Right ventricle myocardium inferior (tissue), 1 donor: ENCODE results near the gene SCYL2. TPM values are rescaled to one million over a fixed set of nuclear protein-coding genes. Genes with fewer than 3 reads are reported as not detected.
"Not testable (repeated sequence)": the region's sequence is repeated elsewhere in the genome, so short reads cannot be mapped to it uniquely, and the experiment has no call there.

Experiments used
- ATAC-seq: fragments of 200-7000 bp; cut with Tn5 transposase; one replicate; pipeline ENCODE4 v1.9.1; 2020; ENCODE audit warnings: mild to moderate bottlenecking, moderate library complexity
- DNase-seq: peaks from one replicate; pipeline ENCODE4 v3.0.0; 2021; ENCODE audit errors: missing footprints
- intact Hi-C: fragments of 100-400 bp; cut with DNase I; formaldehyde crosslinking; loops from one replicate; pipeline ENCODE4 v1.11.0; 2022
- total RNA-seq: library from RNA; stranded (reverse); fragmentation: NEBNext Ultra II Directional; extraction: Animal tissue kit (Norgen Biotek cat#: 25700); gene quantifications from one replicate; pipeline ENCODE4 v1.2.1, GENCODE V29; 2021
- donor health status: DM: no; HTN: yes; CAD: no; lungs with severe emphysema.

The SCYL2 gene
- total RNA-seq, 1 donor from 2014 or later = 30.5 TPM

DNA sequence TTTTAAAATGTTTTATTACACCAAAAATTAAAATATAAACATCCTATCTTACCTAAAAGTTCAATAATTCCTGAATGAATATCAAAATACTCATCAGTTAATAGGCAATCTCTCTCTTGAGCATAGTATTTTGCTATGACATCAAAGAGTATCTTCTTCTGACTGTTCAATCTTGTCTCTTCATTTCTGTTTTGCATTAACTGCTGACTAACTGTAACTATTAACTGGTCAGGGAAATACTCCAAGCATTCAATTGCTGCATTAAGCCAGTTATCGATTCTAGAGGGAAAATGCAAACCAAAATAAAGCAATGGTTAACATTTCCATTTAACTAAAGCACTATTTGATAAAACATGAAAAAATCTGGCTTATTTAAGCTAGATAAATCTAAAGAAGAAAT lies 13.5 kb upstream of the SCYL2 start:
- ATAC-seq (no peak), DNase-seq (no peak)
- intact Hi-C loops = no loop called here

DNA sequence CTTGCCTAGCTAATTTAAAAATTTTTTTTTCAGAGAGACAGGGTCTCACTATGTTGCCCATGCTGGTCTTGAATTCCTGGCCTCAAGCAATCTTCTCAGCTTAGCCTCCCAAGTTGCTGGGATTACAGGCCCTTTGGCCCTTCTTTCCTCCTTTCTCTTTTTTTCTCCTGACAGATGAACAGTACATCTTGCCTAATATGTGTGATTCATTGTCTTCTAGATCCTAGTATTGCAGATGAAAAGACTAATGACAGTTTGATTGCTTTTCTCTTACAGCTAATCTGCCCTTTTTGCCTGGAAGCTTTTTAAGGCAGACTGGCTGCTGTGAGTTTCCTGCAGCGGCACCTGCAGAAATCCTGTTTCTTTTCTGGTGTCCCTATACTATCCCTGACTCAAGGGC lies 12.1 kb upstream of the SCYL2 start:
- ATAC-seq (no peak), DNase-seq (no peak)

DNA sequence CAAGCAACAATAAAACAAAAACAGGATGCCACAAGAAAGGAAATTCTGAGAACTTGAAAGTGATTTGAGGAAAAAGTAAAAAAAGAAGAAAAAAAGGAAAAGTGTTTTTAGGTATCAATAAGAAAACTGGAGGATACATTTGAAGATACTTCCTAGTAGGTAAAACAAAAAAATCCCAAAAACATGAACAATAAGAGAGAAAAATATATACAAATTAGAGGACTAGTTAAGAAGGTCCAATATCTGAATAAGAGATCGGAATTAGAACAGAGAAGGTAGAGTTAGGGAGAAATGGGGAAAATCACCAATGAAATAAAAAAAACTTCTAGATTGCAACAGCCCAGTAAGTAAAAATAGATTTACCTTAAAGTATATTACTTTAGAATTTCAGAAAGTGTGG lies 8.8 kb upstream of the SCYL2 start:
- ATAC-seq = no peak
- intact Hi-C loops = no loop called here
- DNase-seq = no peak

More for the DNA sequence above, 12.1 kb upstream of the SCYL2 start:
- intact Hi-C loops = no loop called here

DNA sequence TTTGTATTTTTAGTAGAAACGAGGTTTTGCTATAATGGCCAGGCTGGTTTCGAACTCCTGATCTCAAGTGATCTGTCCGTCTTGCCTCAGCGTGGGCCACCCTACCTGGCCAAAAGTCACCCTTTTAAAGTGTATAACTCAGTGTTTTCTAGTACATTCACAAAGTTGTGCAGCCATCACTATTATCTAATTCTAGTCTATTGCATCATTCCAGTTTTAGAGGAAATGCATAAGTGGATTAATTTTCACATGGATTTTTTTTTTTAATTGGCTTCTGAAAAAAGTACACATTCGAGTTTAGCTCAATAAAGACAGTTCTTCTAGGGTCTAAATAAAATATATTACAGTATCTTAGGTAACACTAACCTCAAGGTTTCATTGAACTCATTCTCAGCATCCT lies 3.8 kb upstream of the SCYL2 start:
- intact Hi-C loops = no loop called here
- DNase-seq = no peak
- ATAC-seq = no peak

DNA sequence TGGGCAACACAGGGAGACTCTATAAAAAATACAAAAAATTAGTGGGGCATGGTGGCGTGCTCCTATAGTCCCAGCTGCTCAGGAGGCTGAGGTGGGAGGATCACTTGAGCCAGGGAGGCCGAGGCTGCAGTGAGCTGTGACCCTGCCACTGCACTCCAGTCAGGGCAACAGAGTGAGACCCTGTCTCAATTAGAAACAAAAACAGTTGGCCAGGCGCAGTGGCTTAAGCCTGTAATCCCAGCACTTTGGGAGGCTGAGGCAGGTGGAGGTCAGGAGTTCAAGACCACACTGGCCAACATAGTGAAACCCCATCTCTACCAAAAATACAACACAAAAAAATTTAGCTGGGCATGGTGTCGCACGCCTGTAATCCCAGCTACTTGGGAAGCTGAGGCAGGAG lies 1.9 kb upstream of the SCYL2 start:
- intact Hi-C loops = not testable (repeated sequence)

DNA sequence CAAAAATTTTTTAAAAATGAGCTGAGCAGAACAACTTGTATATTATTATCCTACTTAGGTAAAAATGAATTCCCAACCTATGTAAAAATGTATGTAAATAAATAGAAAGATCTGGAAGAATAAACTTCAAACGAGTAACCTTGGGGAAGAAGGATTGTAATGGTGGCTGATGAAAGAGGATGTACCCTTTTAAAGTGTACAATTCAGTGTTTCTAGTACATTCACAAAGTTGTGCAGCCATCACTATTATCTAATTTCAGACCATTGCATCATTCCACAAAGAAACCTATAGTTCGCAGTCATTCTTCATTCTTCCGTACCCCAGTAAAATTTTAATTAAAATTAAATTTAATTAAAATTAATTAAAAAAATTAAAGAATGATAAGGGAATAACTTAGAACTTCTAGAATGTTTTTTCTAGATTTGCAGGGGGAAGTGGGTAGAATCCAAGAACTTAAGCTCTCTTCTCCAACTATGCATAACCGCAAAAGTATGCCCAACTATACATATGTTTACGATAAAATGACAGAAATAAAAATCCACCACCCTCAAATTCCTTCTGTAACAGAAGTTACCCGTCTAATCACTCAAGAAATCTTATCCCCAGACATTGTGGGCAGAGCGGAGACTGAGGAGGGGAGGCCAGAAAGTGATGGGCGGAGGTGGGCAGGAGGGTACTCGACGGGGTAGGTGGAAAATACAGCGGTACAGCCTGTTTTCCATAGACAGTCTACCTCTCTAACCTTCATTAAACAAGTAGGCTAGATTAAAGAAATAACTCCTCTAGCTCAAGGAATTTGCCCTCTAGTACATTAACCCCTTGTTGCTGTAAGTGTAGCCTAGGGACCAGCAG lies 1.0 kb upstream of the SCYL2 start:
- no peak for DNase-seq
- ATAC-seq = no peak
- intact Hi-C loops = loop anchor here (2.0 kb wide), 1 partner anchor 65 kb away; the partner anchor contains the start of gene ACTR6

More for the DNA sequence above, 1.9 kb upstream of the SCYL2 start:
- not testable (repeated sequence) for DNase-seq, ATAC-seq

DNA sequence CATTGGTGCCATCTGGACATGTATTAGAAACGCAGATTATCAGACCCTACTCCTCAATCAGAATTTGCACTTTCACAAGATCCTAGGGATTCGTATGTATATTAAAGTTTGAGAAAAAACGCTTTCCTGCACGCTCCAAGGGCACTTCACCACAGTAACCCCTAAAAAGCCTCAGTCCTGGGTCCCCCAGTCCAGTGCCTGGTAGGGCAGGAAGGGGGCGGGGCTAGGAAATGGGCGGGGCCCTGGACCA lies 467 bp upstream of the SCYL2 start:
- intact Hi-C loops = loop anchor here (2.0 kb wide), 1 partner anchor 66 kb away; the partner anchor contains the start of gene ACTR6
- DNase-seq (no peak), ATAC-seq (peak; percentile 87)

DNA sequence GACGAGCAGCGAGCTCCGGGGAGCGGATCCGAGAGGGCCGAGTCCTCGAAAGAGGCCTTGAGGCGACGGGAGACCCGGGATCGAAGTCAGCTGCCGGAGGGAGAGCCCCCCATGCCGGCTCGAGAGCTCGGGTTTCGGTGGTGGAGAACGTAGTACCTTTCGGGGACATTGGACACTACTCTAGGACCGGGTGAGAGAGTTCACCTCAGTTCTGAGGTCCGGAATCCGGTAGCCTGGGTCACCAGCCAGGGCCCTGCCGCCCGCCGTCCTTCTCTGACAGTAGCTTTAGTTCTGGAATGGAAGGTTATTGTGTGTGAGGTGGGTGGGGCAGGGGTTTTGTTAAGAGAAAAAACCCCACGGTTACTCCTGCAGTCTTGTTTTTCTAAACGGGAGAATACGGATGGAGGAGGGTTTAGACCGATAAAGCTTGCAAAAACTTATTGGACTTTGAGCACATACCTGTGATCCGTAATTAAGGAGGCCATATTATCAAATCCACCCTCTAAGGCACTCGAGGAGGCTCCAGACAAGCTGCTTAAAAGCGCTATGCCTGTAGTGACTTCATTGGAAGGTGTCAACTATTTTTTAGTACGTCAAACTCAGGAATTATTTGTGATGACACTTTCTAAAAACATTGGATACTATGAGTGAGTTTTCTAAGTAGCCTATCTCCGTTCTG lies 765 bp downstream of the SCYL2 start:
- ATAC-seq = peak; percentile 6
- DNase-seq = peak; percentile 72
- intact Hi-C loops = loop anchor here (2.0 kb wide), 1 partner anchor 67 kb away; the partner anchor contains the start of gene ACTR6

DNA sequence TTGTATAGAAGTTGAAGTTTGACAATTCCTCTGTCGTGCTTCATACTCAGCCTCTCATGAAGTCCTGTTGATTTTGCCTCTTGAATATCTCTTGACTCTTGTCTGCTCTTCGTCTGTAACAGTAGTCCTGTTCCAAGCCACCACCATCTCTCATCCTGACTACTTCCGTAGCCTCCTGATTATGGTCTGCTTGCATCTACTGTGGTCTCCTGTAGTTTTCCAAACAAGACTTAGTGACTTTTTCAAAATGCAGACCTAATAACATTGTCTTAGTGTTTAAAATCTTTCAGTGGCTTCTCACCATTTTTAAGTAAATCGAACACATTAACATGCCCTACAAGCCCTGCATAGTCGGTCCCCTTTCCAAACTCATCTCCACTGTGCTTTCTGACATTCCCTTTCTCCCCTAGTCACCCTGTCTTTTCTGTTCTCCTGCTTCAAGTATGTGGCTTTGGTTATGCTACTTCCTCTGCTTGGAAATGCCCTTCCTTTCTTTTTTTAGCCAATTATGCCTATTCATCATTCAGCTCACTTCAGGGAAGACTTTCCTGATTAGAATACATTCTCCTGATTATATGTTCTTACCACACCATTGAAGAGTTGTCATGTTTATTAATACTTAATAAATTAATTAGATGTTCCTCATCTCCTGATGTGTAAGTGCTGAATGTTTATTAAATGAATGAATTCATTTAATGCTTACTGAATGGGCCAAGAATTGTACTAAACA lies 2.0 kb downstream of the SCYL2 start:
- ATAC-seq = no peak
- intact Hi-C loops = no loop called here
- DNase-seq = no peak

DNA sequence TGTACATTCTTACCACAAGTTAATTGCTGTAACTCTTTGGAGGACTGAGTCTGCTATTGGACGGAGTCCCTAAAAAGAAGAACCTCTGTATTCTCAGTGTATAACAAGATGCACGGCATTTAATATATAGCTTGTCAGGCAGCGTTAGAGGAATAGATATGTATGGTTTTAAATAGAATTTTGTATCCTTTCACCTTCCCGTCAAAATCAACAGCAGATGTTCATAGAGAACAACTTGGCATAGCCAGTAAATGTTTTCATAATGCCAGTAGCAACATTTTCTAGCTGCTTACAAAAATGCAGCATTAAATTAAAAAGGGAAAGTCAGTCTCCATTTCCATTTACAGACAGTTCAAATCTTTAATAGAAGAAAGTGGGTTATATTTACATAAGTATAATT lies 6.8 kb downstream of the SCYL2 start:
- ATAC-seq = no peak
- intact Hi-C loops = no loop called here
- no peak for DNase-seq

DNA sequence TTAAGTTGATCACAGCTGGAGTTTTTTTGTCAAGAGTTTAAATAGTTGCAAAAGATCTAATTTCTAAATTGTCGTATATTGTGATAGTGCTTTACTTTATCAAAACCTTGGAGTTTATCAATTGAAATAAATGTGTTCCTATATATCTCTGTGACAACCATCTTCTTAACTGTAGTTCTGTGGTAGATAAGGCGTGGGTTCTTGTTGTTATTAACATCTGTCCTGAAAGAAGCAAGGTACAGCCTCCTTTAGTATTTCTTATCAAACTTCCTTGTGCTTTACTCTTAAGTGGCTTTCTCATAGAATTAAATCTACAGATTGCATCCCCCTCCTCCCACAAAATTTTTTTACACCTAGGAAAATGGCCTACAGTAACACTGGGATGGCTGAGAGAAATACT lies 7.3 kb downstream of the SCYL2 start:
- intact Hi-C loops = no loop called here
- ATAC-seq (no peak), DNase-seq (no peak)

DNA sequence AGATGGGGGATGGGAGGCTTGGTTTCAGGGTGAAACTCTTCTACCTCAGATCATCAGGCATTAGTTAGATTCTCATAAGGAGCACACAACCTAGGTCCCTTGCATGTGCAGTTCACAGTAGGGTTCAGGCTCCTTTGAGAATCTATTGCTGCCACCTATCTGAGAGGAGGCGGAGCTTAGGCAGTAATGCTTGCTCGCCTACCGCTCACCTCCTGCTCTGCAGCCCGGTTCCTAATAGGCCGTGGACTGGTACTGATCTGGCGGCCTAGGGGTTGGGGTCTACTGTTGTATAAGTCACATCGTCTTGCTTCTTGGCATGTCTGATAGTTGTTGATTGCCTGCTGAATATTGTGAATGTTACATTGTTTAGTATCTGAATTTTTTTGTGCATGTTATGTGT lies 12.2 kb downstream of the SCYL2 start:
- intact Hi-C loops = no loop called here
- no peak for DNase-seq
- ATAC-seq = no peak

DNA sequence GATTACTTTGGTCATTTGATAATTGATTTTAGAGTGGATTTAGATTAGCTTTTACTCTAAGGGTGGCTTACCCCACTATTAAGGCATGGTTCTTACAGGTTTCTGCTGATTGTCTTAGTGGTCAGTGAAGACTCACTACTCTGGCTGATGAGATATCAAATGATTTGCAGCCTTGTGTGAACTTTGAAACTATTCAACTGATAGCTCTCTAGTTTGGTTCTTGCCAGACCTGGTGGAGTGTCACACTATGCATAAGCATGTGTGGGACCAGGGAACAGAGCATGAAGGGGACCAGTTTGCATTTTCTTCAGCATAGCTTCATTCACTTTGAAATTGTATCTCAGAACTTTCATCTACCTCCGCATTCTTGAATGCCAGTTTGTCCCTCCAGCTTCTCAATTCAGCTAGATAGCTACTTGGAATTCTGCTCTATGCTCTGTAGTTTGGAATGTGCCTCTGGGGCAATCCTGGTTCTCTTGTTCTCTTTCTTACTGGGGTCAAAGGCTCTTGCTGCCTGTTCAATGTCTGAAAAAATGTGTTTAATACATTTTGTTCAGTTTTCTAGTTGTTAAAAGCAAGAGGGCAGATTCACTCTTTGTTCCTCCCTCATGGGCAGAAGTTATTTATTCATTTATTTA lies 12.7 kb downstream of the SCYL2 start:
- intact Hi-C loops = no loop called here
- no peak for DNase-seq

DNA sequence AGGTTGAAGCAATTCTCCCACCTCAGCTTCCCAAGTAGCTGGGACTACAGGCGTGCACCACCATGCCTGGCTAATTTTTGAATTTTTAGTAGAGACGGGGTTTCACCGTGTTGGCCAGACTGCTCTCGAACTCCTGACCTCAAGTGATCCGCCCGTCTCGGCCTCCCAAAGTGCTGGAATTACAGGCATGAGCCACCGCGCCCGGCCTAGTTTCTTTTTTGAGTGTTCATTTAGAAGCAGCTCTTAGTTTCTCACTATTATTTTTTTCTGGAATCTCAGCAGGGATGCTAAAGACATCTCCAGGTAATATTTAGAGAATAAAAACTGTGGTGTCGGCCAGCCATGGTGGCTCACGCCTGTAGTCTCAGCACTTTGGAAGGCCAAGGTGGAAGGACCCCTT lies 17.6 kb downstream of the SCYL2 start:
- ATAC-seq, DNase-seq, intact Hi-C loops: not testable (repeated sequence)

More for the DNA sequence above, 12.7 kb downstream of the SCYL2 start:
- no peak for ATAC-seq

DNA sequence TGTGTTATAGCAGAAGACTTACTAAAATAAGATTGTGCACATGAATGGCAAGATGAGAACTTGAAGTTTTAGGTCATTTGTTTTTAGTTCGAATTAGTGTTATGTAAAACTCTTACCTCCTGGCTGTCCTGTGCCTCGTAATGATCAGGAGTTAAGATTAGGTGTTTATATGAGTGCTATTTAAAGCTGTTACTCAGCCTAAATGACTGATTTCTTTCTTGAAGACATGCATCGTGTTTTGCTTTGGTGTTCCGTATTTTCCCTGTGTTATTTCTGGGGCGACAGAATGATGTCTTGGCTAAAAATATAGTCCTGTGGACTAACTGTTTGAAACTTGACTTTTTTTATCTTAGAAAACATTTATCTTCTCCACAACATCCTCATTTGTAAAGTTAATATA lies 22.1 kb downstream of the SCYL2 start:
- no peak for DNase-seq
- ATAC-seq = no peak
- intact Hi-C loops = no loop called here

DNA sequence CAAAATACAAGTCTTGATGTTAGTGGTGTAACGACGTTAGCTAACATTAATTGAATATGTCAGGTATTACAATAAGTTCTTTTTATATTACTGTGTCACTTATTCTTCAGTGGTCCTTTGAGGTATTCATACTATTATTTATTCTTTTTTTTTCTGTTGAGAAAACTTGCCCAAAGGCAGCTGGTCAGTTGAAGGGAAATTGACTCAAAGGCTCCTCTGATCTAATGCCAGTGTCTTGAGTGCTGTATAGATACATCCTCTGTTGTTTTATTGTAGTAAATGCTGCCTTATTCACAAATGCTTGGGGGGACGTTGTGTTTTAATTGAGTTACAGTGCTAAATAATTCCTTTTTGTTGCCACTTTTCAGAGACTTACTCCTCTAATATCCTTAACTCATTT lies 23.0 kb downstream of the SCYL2 start:
- DNase-seq = no peak
- no peak for ATAC-seq

DNA sequence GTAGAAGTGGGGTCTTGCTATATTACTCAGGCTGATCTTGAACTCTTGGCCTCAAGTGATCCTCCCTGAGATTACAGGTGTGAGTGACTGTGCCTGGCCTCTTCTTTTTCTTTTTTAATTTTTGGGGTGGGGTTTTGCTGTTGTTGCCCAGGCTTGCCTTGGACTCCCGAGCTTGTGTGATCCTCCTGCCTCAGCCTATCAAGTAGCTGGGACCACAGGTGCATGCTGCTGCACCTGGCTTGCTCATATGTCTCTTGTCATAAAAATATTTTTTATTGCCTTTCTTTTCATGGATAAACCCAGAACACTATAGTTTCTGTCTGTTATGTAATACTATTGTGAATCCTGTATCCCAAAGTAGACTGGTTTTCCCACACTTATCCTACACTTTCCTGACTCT lies 26.0 kb downstream of the SCYL2 start:
- DNase-seq (no peak), ATAC-seq (no peak)
- intact Hi-C loops = no loop called here

More for the DNA sequence above, 23.0 kb downstream of the SCYL2 start:
- intact Hi-C loops = no loop called here

DNA sequence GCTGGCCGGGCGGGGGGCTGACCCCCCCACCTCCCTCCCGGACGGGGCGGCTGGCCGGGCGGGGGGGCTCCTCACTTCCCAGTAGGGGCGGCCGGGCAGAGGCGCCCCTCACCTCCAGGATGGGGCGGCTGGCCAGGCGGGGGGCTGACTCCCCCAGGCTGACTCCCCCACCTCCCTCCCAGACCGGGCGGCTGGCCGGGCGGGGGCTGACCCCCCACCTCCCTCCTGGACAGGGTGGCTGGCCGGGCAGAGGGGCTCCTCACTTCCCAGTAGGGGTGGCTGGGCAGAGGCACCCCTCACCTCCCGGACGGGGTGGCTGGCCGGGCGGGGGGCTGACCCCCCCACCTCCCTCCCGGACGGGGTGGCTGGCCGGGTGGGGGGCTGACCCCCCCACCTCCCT lies 27.4 kb downstream of the SCYL2 start:
- ATAC-seq, DNase-seq, intact Hi-C loops: not testable (repeated sequence)
